HUES48 (cell line): Measurements from ENCODE around the gene LTBR.
"Not testable (repeated sequence)": the region's sequence is repeated elsewhere in the genome, so short reads cannot be mapped to it uniquely, and the experiment has no call there.

Experiments used
- H3K27ac ChIP-seq: one replicate; pipeline ENCODE4 v1.7.0; 2013; ENCODE audit warnings: low read depth, low read length, inconsistent platforms
- H3K27me3 ChIP-seq: 2 replicates; pipeline ENCODE4 v1.6.1; 2013; ENCODE audit warnings: mild to moderate bottlenecking, low read length; ENCODE audit not compliant: control insufficient read depth, insufficient read depth
- H3K36me3 ChIP-seq: 2 replicates; pipeline ENCODE4 v1.6.1; 2013; ENCODE audit warnings: low read length; ENCODE audit not compliant: control insufficient read depth, insufficient read depth
- H3K4me1 ChIP-seq: 2 replicates; pipeline ENCODE4 v1.6.1; 2013; ENCODE audit warnings: mild to moderate bottlenecking, low read length; ENCODE audit not compliant: control insufficient read depth, insufficient read depth
- H3K4me3 ChIP-seq: 2 replicates; pipeline ENCODE4 v1.5.1; 2013; ENCODE audit warnings: mild to moderate bottlenecking, low read depth, low read length
- H3K9ac ChIP-seq: 2 replicates; pipeline ENCODE4 v1.6.1; 2013; ENCODE audit warnings: mild to moderate bottlenecking, low read depth, low read length, moderate library complexity
- H3K9me3 ChIP-seq: 2 replicates; pipeline ENCODE4 v1.6.1; 2013; ENCODE audit warnings: low read length; ENCODE audit not compliant: control insufficient read depth, insufficient read depth

The LTBR gene

DNA sequence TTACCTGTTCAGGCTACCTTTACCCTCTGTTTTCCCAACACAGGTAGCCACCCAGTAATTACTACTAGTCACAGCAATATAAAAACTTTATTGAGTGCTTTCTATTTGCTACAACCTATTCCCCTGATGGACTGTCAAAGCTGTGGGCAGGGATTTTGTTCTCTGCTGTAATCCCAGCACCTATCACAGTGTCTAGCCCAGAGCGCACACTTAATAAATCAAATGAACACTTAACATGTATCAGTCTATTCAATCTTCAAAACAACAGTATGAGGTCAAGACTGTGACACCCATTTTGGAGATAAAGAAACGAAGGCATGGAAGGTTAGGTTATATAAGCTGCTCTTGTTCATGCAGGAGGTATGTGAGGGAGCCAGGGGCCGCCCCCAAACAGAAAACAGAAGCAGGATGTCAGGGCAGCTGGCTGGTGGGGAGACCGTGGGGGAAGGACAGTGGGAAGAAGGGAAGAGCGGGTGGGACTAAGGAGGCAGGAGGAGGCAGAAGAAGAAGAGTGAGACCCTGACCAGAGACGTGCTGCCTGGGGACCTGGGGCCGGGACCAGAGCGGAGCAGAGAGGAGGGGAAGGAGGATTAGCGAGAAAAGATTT is 43.8 kb upstream of the LTBR start:
- Histone ChIP-seq H3K27me3 (no peaks in the 10 kb centered on the region), H3K4me1 (peaks cover 62% of the 10 kb centered on the region), H3K9ac (0 out of 2 replicates have a peak overlapping the region, but pooled peaks have one; percentile 68), H3K4me3 (peak overlapping the region; percentile 85), H3K27ac (peak overlapping the region; percentile 37), H3K36me3 (no peaks in the 10 kb centered on the region), H3K9me3 (no peaks in the 10 kb centered on the region)

DNA sequence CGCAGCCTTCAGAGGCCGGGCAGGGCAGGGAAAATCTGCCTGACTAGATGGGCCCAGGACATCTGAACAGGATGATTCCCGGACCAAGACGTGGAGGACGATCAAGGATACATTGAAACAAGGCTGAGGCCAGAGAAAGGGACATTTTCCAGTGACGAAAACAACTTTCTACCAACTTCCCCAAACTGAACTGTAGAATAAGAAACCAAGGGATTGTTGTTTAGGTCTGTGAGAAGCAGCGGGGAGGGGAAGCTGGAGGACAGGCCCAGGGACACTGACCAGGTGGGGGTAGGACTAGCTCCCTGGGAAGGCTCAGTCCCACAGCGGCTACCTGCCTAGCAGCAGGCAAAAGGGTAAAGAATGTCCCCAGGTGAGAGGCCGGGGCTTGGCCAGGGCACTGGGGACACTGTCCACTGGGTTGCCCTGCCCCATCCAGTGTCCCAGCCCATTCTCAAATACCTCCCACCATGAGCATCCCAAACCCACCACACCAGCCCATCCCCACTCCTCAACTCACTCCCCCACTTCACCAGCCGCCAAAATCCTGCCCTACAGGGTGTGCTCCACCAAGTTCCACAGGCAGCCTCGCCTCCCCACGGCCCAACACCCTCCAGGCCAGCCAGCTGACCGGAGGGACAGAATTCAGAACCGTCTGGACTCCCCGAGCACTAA is 43.1 kb upstream of the LTBR start:
- Histone ChIP-seq H3K4me1 (peaks cover 55% of the 10 kb centered on the region), H3K9me3 (no peaks in the 10 kb centered on the region), H3K9ac (peak overlapping the region; percentile 68), H3K4me3 (peak overlapping the region; percentile 85), H3K27ac (peak overlapping the region; percentile 87), H3K27me3 (no peaks in the 10 kb centered on the region), H3K36me3 (no peaks in the 10 kb centered on the region)

DNA sequence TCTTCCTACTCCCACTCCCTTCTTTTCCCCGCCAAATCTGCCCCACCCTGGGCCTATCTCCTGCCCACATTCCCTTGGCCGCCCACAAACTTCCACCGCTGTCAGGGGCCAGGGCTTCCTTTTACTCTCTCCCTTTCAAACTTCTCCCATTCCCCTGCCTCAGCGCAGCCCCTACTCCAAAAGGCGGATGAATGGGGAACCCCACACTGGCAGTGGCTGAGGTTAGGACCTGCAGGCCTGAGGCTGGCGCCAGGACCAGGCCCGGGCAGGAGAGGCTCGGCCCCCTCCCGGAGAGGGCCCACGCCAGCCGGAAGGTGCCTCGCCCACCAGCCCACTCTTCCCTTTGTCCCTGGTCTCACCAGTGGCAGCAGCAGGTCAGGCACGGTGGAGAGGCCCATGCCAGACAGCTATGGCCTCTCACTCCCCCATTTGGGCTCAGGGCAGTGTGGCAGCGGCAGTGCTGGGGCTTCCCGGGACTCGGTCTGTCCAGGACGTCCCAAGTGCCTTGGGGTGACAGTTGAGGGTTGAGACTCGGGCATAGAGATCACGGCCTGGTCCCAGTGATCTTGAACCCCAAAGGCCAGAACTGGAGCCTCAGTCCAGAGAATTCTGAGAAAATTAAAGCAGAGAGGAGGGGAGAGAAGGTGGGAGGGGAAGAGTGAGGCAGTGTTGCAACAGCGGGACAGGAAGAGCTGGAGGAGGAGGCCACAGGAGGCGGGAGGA is 42.4 kb upstream of the LTBR start, which contains the start of gene TNFRSF1A:
Gene TNFRSF1A, minus strand, starts transcription at position 660 of the 723 bp plus-strand sequence. Its CDS starts 262 bp downstream, at position 398.
- Histone ChIP-seq H3K27ac (peak within 1 kb of the TSS; percentile 87), H3K27me3 (no peaks in the 10 kb centered on the region), H3K9me3 (no peaks in the 10 kb centered on the region), H3K4me3 (peak within 1 kb of the TSS; percentile 85), H3K4me1 (peaks cover 52% of the 10 kb centered on the region), H3K9ac (peak within 1 kb of the TSS; percentile 68), H3K36me3 (no peaks in the 10 kb centered on the region)

DNA sequence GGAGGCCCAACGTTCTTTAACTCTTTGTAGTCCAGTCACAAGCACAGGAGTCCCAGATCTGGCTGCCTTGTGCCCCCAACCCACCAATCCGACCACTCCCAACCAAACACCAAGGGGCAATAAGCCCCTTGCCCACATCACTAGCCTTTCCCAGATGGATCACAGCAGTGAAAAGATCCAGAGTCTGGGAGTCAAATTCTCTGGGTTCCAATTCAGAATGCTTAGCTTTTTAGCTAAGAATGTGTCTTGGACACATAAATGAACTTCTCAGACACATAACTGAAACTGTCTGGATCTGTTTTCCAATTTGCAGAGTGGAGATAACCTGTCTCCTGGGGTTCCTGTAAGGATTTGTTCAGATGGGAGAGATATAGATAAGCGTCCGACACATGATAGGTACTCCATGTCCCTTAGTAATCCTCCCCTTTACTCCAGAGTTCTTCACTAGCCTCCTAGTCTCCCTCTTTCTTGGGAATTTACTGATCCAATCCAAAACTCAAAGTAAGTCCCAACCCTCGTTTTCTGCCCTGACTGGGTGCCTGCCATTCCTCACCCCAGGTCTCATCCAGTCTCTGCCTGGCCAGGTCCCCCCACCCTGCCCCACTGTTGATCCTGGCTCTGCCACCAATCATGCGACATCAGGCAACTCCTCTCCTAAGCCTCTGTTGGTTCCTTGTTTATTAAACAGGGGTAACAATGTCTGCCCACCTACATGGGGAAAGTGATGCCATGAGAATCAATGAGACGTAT is 41.6 kb upstream of the LTBR start:
- H3K27ac ChIP-seq = peak overlapping the region; percentile 52
- H3K4me1 ChIP-seq = peaks cover 46% of the 10 kb centered on the region
- H3K27me3 ChIP-seq = no peaks in the 10 kb centered on the region
- no peaks in the 10 kb centered on the region for H3K9me3 ChIP-seq
- peaks cover under 1% of the 10 kb centered on the region; the same call in 1 of the 2 replicates for H3K36me3 ChIP-seq
- no peak overlapping the region for H3K9ac ChIP-seq
- peak overlapping the region; percentile 85 for H3K4me3 ChIP-seq

DNA sequence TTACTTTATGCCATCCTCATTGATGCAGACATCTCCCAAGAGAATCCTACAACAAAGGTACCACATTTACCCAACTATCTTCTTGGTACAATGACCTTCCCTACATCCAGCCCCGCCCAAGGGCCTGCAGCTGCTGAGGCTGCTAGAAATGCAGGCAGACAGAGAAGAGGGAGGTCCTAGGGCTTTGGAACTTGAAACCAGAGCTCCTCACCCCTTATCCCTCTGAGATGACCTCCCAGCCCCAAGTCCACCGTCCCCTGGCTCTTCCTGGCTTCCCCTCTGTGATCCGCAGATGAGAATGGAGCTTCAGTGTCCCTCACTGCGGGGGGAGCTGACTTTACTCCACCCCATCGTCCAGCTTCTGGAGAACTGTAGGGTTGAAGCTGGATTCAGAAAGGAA is 40.4 kb upstream of the LTBR start:
- Histone ChIP-seq H3K4me3 (no peak overlapping the region), H3K9ac (no peak overlapping the region), H3K27me3 (no peaks in the 10 kb centered on the region), H3K36me3 (peaks cover 11% of the 10 kb centered on the region), H3K27ac (peak overlapping the region; percentile 46), H3K9me3 (no peaks in the 10 kb centered on the region), H3K4me1 (peaks cover 34% of the 10 kb centered on the region)

DNA sequence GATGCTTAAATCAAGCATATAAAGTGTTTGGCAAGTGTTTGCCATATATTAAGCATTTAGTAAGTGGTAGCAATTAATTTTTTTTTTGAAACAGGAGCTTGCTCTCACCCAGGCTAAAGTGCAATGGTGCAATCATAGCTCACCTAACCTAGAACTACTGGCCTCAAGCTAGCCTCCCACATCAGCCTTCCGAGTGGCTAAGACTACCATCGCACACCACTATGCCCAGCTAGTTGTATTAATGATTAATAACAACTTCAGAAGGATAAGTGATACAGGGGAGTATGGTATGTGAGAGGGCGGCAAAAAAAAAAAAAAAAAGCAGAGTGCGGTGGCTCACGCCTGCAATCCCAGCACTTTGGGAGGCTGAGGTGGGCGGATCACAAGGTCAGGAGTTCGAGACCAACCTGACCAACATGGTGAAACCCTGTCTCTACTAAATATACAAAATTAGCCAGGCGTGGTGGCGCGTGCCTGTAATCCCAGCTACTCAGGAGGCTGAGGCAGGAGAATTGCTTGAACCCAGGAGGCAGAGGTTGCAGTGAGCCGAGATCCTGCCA is 39.8 kb upstream of the LTBR start:
- H3K27ac ChIP-seq, H3K9me3 ChIP-seq, H3K4me3 ChIP-seq, H3K27me3 ChIP-seq, H3K9ac ChIP-seq: not testable (repeated sequence)
- H3K36me3 ChIP-seq = peaks cover 17% of the 10 kb centered on the region
- peaks cover 27% of the 10 kb centered on the region for H3K4me1 ChIP-seq

DNA sequence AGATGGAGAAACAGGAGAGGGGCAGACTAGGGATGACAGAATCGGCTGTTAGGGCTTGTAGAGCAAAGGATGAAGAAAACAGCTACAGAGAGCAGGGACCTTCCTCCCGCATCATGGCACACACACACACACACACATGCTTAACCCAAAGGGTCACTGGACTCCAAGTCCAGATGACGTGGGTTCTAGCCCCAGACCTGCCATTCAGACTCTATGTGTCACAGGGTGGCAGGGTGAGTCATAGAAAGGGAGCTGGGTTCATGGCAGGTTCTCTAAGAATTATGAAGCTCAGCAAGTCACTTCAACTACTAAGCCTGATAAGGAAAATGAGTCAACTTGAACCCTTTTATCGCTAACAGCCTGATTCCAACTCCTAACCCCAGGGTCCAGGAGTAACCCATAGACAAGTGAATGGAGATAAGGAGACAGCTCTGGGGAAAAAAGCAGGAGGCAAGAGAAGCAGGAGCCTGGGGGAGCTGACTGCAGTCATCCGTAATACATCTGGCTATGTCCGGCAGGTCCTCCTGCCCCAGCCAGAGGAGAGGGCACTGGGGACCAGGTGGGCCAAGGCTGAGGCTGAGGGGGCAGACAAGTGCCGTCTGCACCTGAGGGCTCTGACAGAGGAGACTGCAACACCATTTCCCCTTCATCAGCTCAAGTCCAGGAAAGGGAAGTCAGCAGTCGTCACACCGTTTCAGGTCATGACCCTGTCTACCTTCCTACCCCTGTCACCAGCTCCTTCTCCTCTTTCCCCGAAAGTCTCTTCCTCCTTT is 38.5 kb upstream of the LTBR start:
- no peak overlapping the region for H3K27ac ChIP-seq

DNA sequence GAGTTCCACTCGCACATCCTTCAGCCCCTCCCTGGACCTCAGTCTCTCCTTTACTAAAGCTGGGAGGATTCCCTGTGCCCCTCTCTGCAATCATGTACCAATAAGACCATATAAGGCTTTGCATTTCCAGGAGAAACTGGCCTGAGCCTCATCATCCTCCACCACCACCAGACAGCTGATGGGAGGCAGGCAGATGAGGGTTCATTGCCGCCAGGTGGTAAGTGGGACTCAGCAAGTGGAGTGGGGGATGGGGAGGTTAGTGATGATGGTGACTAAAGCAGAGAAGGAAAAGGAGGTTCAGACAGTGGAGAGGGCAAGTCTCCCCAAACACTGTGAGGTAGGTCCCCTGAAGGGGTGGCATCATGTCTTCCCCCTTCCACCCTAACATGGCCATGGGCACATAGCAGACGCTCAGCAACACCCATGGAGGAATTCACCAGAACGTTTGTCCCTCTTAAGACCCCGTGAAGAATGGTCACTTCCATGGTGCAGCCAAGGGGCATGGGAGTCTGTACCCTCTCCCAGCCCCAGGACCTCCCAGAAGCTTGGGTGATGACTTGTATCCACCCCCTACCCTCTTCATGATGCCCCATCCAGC is 37.6 kb upstream of the LTBR start:
- Histone ChIP-seq H3K4me3 (no peak overlapping the region), H3K27me3 (no peaks in the 10 kb centered on the region), H3K36me3 (peaks cover 22% of the 10 kb centered on the region), H3K4me1 (peaks cover 11% of the 10 kb centered on the region; the same call in 1 of the 2 replicates), H3K9me3 (no peaks in the 10 kb centered on the region), H3K27ac (no peak overlapping the region), H3K9ac (no peak overlapping the region)

More for the DNA sequence above, 38.5 kb upstream of the LTBR start:
- H3K9ac ChIP-seq = no peak overlapping the region
- no peaks in the 10 kb centered on the region for H3K9me3 ChIP-seq
- peaks cover 20% of the 10 kb centered on the region for H3K36me3 ChIP-seq
- peaks cover 15% of the 10 kb centered on the region for H3K4me1 ChIP-seq
- H3K4me3 ChIP-seq = no peak overlapping the region
- H3K27me3 ChIP-seq = no peaks in the 10 kb centered on the region

DNA sequence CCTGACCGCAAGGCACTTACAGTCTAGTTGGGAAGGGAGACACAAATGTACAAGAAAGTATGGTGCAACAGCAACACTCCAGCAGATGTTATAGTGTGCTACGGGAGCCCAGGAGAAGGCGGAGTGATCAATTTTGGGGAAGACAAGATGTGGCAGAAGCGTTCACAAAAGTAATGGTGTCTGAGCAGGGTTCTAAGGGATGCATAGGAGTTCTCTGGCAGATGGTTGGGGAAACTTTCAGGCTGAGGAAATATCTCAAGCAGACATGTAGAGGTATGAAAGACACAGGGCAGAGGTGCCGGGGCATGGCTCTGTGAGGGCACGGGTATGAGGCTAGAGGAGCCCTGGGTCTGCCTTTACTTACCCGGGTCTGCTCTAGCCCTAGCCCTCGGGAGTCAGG is 37.0 kb upstream of the LTBR start:
- Histone ChIP-seq H3K27ac (no peak overlapping the region), H3K27me3 (no peaks in the 10 kb centered on the region), H3K4me3 (no peak overlapping the region), H3K9ac (no peak overlapping the region), H3K4me1 (peaks cover 11% of the 10 kb centered on the region; the same call in 1 of the 2 replicates), H3K36me3 (peaks cover 23% of the 10 kb centered on the region), H3K9me3 (no peaks in the 10 kb centered on the region)
